MM.1S (cell line): ENCODE measurements around the gene PGGT1B.

Experiments used
- CTCF ChIP-seq: fragments of 300-600 bp; sonication (generic); IDR thresholded peaks from 2 replicates; pipeline ENCODE4 v1.5.1; 2016; ENCODE audit warnings: antibody characterized with exemption, low read length, mixed read lengths
- EZH2 ChIP-seq: fragments of 300-600 bp; sonication (generic); optimal IDR thresholded peaks from 2 replicates; pipeline ENCODE3; 2017; ENCODE audit warnings: low read depth, mild to moderate bottlenecking, antibody characterized with exemption, low read length, mixed read lengths
- EZH2phosphoT487 ChIP-seq: fragments of 300-600 bp; sonication (generic); IDR thresholded peaks from 2 replicates; pipeline ENCODE4 v1.6.1; 2018; ENCODE audit warnings: antibody characterized with exemption, low read length

- no peak for TF ChIP-seq CTCF
- TF ChIP-seq EZH2, result no peak
- no peak for TF ChIP-seq EZH2phosphoT487
Measured at GRCh38 chr5:115193295-115193694, 69.4 kb downstream of the PGGT1B start.
